Neuronal stem cell (in vitro differentiated cells): Measurements from ENCODE around the gene DRD5.
A peak's percentile ranks its signal among the peaks of the same experiment; 100 is the strongest.
"Not testable (repeated sequence)": the region's sequence is repeated elsewhere in the genome, so short reads cannot be mapped to it uniquely, and the experiment has no call there.

ENCODE experiments used
- DNase-seq: peaks from one replicate; pipeline ENCODE4 v3.0.0-alpha.2; 2013; ENCODE audit warnings: low spot score
- H2AFZ ChIP-seq: one replicate; pipeline ENCODE4 v1.6.1; 2013; ENCODE audit warnings: mild to moderate bottlenecking, low read length, inconsistent platforms
- H2AK5ac ChIP-seq: 2 replicates; pipeline ENCODE4 v1.6.1; 2013; ENCODE audit warnings: low read depth, mild to moderate bottlenecking, inconsistent platforms, low read length, moderate library complexity, mixed read lengths
- H2BK120ac ChIP-seq: 2 replicates; pipeline ENCODE4 v1.6.1; 2013; ENCODE audit warnings: low read depth, mild to moderate bottlenecking, inconsistent platforms, low read length, moderate library complexity, mixed read lengths
- H2BK12ac ChIP-seq: one replicate; pipeline ENCODE4 v1.6.1; 2013; ENCODE audit warnings: low read length, inconsistent platforms
- H2BK15ac ChIP-seq: 2 replicates; pipeline ENCODE4 v1.6.1; 2013; ENCODE audit warnings: mild to moderate bottlenecking, low read length, inconsistent platforms, mixed read lengths
- H2BK5ac ChIP-seq: one replicate; pipeline ENCODE4 v1.6.1; 2013; ENCODE audit warnings: inconsistent platforms, mild to moderate bottlenecking, low read length, moderate library complexity
- H3K14ac ChIP-seq: one replicate; pipeline ENCODE4 v1.6.1; 2013; ENCODE audit warnings: low read length, inconsistent platforms
- H3K18ac ChIP-seq: 2 replicates; pipeline ENCODE4 v1.6.1; 2013; ENCODE audit warnings: low read length, inconsistent platforms
- H3K23ac ChIP-seq: 2 replicates; pipeline ENCODE4 v1.6.1; 2013; ENCODE audit warnings: low read depth, mild to moderate bottlenecking, mixed read lengths, low read length, inconsistent platforms; ENCODE audit not compliant: poor library complexity
- H3K27ac ChIP-seq: replicated peaks from 3 replicates; pipeline ENCODE4 v1.5.1; 2013; ENCODE audit warnings: low read length, inconsistent platforms
- H3K27me3 ChIP-seq, 3 experiments: 2 replicates each; pipeline ENCODE4 v1.6.1; 2013; ENCODE audit warnings: low read length in 3 of 3, mild to moderate bottlenecking in 2 of 3, inconsistent platforms in 1 of 3, low read depth in 1 of 3, mixed read lengths in 1 of 3, moderate library complexity in 1 of 3; ENCODE audit not compliant: control insufficient read depth in 3 of 3, insufficient read depth in 3 of 3
- H3K36me3 ChIP-seq, 2 donors: replicated peaks in 1 of 2; 2 replicates each; pipeline ENCODE4 v1.6.1; 2013; ENCODE audit warnings: low read length in 2 of 2; ENCODE audit not compliant: control insufficient read depth in 2 of 2, insufficient read depth in 2 of 2
- H3K4ac ChIP-seq: 2 replicates; pipeline ENCODE4 v1.6.1; 2013; ENCODE audit warnings: inconsistent platforms, mild to moderate bottlenecking, low read length, moderate library complexity
- H3K4me1 ChIP-seq, 2 donors: 1 replicate in 1 of 2; 2 replicates in 1 of 2; pipeline ENCODE4 v1.6.1; 2013; ENCODE audit warnings: low read length in 2 of 2, low read depth in 1 of 2; ENCODE audit not compliant: control insufficient read depth in 2 of 2, insufficient read depth in 1 of 2
- H3K4me2 ChIP-seq: one replicate; pipeline ENCODE4 v1.6.1; 2013; ENCODE audit warnings: mild to moderate bottlenecking, low read length, inconsistent platforms; ENCODE audit not compliant: insufficient read depth, poor library complexity, severe bottlenecking
- H3K4me3 ChIP-seq, 2 donors: 2 replicates each; pipeline ENCODE4 v1.5.1; 2013; ENCODE audit warnings: low read length in 2 of 2, mild to moderate bottlenecking in 2 of 2, inconsistent platforms in 1 of 2, moderate library complexity in 1 of 2
- H3K79me1 ChIP-seq: one replicate; pipeline ENCODE4 v1.6.1; 2013; ENCODE audit warnings: low read depth, mild to moderate bottlenecking, inconsistent platforms, low read length, moderate library complexity
- H3K9ac ChIP-seq: one replicate; pipeline ENCODE4 v1.6.1; 2013; ENCODE audit warnings: mild to moderate bottlenecking, low read depth, low read length, inconsistent platforms; ENCODE audit not compliant: poor library complexity
- H3K9me3 ChIP-seq, 2 donors: replicated peaks in 1 of 2; 2 replicates each; pipeline versions ENCODE3 to v1.6.1; 2013; ENCODE audit warnings: low read length in 2 of 2, mild to moderate bottlenecking in 2 of 2, inconsistent platforms in 1 of 2, low read depth in 1 of 2, mixed read lengths in 1 of 2, moderate library complexity in 1 of 2; ENCODE audit not compliant: control insufficient read depth in 2 of 2, insufficient read depth in 1 of 2
- H4K8ac ChIP-seq: one replicate; pipeline ENCODE4 v1.6.1; 2013; ENCODE audit warnings: low read depth, mild to moderate bottlenecking, inconsistent platforms, low read length, moderate library complexity
- H4K91ac ChIP-seq: one replicate; pipeline ENCODE4 v1.6.1; 2013; ENCODE audit warnings: low read length, low read depth, mild to moderate bottlenecking, inconsistent platforms; ENCODE audit not compliant: poor library complexity
- WGBS, 2 donors: extraction: QIAGEN DNeasy Blood & Tissue Kit; methylation state at CpG; one replicate each; pipeline ENCODE4 v1.1.7; 2013; ENCODE audit warnings: missing lambda C conversion rate in 2 of 2, mixed read lengths in 1 of 2; ENCODE audit not compliant: insufficient read length in 2 of 2, insufficient replicate concordance in 1 of 2; ENCODE audit errors: extremely low coverage in 2 of 2; 5-methylcytosine and 5-hydroxymethylcytosine counted together

The DRD5 gene

GRCh38 chr4:9773471-9773870, 8.0 kb upstream of the DRD5 start:
- H3K36me3 ChIP-seq = no peaks in the 10 kb centered on the region
- H4K8ac ChIP-seq = no peak overlapping the region
- no peak overlapping the region for H2BK120ac ChIP-seq
- H3K27ac ChIP-seq = no peak overlapping the region
- no peak overlapping the region for H2BK5ac ChIP-seq
- H3K14ac ChIP-seq = no peak overlapping the region
- no peak overlapping the region for H3K4ac ChIP-seq
- H3K9ac ChIP-seq = no peak overlapping the region
- DNase-seq = no peak
- WGBS, 2 donors = no CpG with 5 or more reads among the region's 3 CpGs
- H2BK15ac ChIP-seq = no peak overlapping the region
- no peaks in the 10 kb centered on the region for H3K9me3 ChIP-seq
- H3K23ac ChIP-seq = no peak overlapping the region
- no peaks in the 10 kb centered on the region for H3K4me1 ChIP-seq
- no peaks in the 10 kb centered on the region for H3K27me3 ChIP-seq
- H3K4me2 ChIP-seq = no peak overlapping the region
- H2BK12ac ChIP-seq = no peak overlapping the region
- no peak overlapping the region for H2AK5ac ChIP-seq
- no peak overlapping the region for H2AFZ ChIP-seq
- H4K91ac ChIP-seq = no peak overlapping the region
- H3K4me3 ChIP-seq = no peak overlapping the region
- no peak overlapping the region for H3K18ac ChIP-seq
- no peaks in the 10 kb centered on the region for H3K79me1 ChIP-seq

GRCh38 chr4:9782136-9782436, 652 bp downstream of the DRD5 start:
- no peak overlapping the region for H3K4me3 ChIP-seq
- H3K27me3 ChIP-seq = peaks cover 0 to 30% (median 29%) of the 10 kb centered on the region in 3 experiments
- no peak overlapping the region for H3K18ac ChIP-seq
- no peak overlapping the region for H3K14ac ChIP-seq
- no peak overlapping the region for H3K4ac ChIP-seq
- H3K36me3 ChIP-seq = no peaks in the 10 kb centered on the region
- peak overlapping the region; percentile 83 for H3K4me2 ChIP-seq
- H4K91ac ChIP-seq = peak overlapping the region; percentile 38
- no peak for DNase-seq
- H2AK5ac ChIP-seq = peak overlapping the region; percentile 63
- H2BK120ac ChIP-seq = peak overlapping the region; percentile 28
- H3K79me1 ChIP-seq = no peaks in the 10 kb centered on the region
- no peak overlapping the region for H2BK12ac ChIP-seq
- no peak overlapping the region for H2AFZ ChIP-seq
- no peak overlapping the region for H4K8ac ChIP-seq
- H3K9me3 ChIP-seq = peaks cover 0 to 2% of the 10 kb centered on the region in 2 donors
- H3K27ac ChIP-seq = no peak overlapping the region
- WGBS, 2 donors = no CpG with 5 or more reads among the region's 22 CpGs
- H3K4me1 ChIP-seq = peaks cover 0 to 3% of the 10 kb centered on the region in 2 donors
- no peak overlapping the region for H2BK5ac ChIP-seq
- no peak overlapping the region for H2BK15ac ChIP-seq
- peak overlapping the region; percentile 8 for H3K23ac ChIP-seq
- no peak overlapping the region for H3K9ac ChIP-seq

GRCh38 chr4:9785891-9786290, 4.5 kb downstream of the DRD5 start:
- H2BK12ac ChIP-seq, DNase-seq, H3K4me3 ChIP-seq, H3K9me3 ChIP-seq, H3K27ac ChIP-seq, H3K9ac ChIP-seq, H2AFZ ChIP-seq, H2BK15ac ChIP-seq, H3K23ac ChIP-seq, H3K4me1 ChIP-seq, H4K8ac ChIP-seq, H2AK5ac ChIP-seq, H3K4me2 ChIP-seq, H2BK120ac ChIP-seq, H3K79me1 ChIP-seq, H3K14ac ChIP-seq, H3K36me3 ChIP-seq, H3K18ac ChIP-seq, H2BK5ac ChIP-seq, H3K4ac ChIP-seq, H4K91ac ChIP-seq: not testable (repeated sequence)
- H3K27me3 ChIP-seq = peaks cover 0 to 22% (median 20%) of the 10 kb centered on the region in 3 experiments
- no CpG with 5 or more reads among the region's 5 CpGs for WGBS, 2 donors

- Histone ChIP-seq H2AK5ac (no peak overlapping the region), H2BK15ac (no peak overlapping the region), H2AFZ (no peak overlapping the region), H2BK120ac (no peak overlapping the region), H3K79me1 (no peaks in the 10 kb centered on the region), H3K4me3 (no peak overlapping the region), H4K8ac (no peak overlapping the region), H3K23ac (no peak overlapping the region), H3K4me2 (no peak overlapping the region), H3K27ac (no peak overlapping the region), H3K4me1 (no peaks in the 10 kb centered on the region), H3K9ac (no peak overlapping the region), H4K91ac (no peak overlapping the region), H2BK5ac (no peak overlapping the region), H3K14ac (no peak overlapping the region), H3K27me3 (no peaks in the 10 kb centered on the region), H3K36me3 (no peaks in the 10 kb centered on the region), H3K9me3 (no peaks in the 10 kb centered on the region), H2BK12ac (no peak overlapping the region), H3K4ac (no peak overlapping the region), H3K18ac (no peak overlapping the region)
- DNase-seq = no peak
- WGBS, 2 donors = no CpG with 5 or more reads among the region's 3 CpGs
These were observed 10.9 kb downstream of the DRD5 start for GRCh38 chr4:9792381-9792780.
